ENCODE results near the gene MYO18B. TPM values are rescaled to one million over a fixed set of nuclear protein-coding genes. Genes with fewer than 3 reads are reported as not detected.

The MYO18B gene
- total RNA-seq, 1 donor, result 0.31 TPM

DNA sequence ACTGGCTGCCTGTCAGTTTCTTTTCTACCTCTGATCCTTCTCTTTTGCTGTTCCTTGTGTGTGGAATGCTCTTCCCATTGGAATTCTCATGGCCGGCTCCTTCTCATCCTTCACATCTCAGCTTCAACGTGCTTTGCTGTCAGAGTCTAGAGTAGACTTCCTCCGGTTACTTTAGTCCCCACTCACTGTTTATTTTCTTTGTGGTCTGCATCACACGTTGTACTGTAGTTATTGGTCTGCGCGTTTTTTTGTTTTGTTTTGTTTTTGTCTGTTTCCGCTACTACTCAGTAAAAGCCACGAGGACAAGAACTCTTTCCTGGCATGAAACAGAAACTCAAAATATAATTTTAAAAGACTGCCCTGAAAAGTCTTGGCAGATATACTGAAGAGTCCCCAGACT lies 305.9 kb downstream of the MYO18B start:
- Histone ChIP-seq H3K27me3 (ENCODE audit: insufficient read depth, low read length) (no peaks in the 10 kb centered on the region), H3K4me3 (ENCODE audit: low read length) (no peak overlapping the region), H3K9me3 (ENCODE audit: low read depth, low read length) (no peaks in the 10 kb centered on the region), H3K4me1 (ENCODE audit: insufficient read depth, low read length) (no peaks in the 10 kb centered on the region)

DNA sequence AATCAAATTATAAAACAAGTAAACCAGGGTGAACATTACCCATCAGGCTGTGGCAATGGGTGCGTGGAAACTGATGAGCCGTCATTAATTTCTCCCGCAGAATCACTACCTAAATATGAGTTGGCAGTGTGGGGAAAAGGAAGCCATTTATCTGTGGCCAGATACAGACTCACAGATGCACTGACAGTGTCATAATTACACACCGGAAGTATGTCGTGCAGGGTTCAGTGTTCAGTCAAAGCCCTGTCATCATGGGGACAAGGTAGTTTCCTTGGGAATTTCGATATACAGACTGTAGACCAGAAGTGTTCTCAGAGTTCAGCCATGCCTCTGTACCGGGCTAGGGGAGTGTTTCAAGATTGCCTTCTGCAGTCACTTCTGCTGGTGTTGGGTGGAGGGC lies 308.1 kb downstream of the MYO18B start:
- H3K4me1 ChIP-seq (ENCODE audit: insufficient read depth, low read length), result no peaks in the 10 kb centered on the region
- peaks cover 1% of the 10 kb centered on the region for H3K27me3 ChIP-seq (ENCODE audit: insufficient read depth, low read length)
- H3K4me3 ChIP-seq (ENCODE audit: low read length), result no peak overlapping the region
- H3K9me3 ChIP-seq (ENCODE audit: low read depth, low read length), result no peaks in the 10 kb centered on the region

DNA sequence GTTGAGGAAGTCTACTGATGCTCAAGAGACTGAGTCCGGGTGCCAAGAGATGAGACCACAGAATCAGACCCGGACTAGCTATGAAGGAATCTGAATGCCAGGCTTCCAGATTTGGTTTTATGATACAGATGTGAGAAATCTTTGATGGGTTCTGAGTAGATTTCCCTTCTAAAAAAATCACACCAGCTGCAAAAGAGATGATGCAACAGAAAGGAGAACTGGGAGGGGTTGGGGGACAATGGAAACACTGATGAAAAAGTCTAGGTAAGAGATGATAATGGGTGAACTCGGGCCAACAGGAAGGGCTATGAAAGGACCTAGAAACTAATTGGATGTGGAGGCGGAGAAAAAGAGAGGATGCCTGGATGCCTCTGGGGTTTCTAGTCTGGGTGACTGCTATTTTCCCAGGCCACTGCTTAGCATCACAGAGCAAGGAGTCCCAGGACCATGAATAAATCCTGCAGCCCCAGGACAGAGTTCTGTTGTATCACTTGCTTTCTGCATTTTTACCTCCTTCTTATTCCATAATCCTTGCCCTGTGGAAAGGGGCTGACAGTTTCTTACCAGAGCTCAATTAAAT lies 311.8 kb downstream of the MYO18B start:
- no peaks in the 10 kb centered on the region for H3K4me1 ChIP-seq (ENCODE audit: insufficient read depth, low read length)
- peaks cover 11% of the 10 kb centered on the region for H3K27me3 ChIP-seq (ENCODE audit: insufficient read depth, low read length)
- H3K4me3 ChIP-seq (ENCODE audit: low read length), result no peak overlapping the region
- H3K9me3 ChIP-seq (ENCODE audit: low read depth, low read length), result no peaks in the 10 kb centered on the region

GRCh38 chr22:26054841-26055605 lies 313.0 kb downstream of the MYO18B start:
- peaks cover 11% of the 10 kb centered on the region for H3K27me3 ChIP-seq (ENCODE audit: insufficient read depth, low read length)
- H3K4me3 ChIP-seq (ENCODE audit: low read length), result no peak overlapping the region
- no peaks in the 10 kb centered on the region for H3K4me1 ChIP-seq (ENCODE audit: insufficient read depth, low read length)
- H3K9me3 ChIP-seq (ENCODE audit: low read depth, low read length), result no peaks in the 10 kb centered on the region

DNA sequence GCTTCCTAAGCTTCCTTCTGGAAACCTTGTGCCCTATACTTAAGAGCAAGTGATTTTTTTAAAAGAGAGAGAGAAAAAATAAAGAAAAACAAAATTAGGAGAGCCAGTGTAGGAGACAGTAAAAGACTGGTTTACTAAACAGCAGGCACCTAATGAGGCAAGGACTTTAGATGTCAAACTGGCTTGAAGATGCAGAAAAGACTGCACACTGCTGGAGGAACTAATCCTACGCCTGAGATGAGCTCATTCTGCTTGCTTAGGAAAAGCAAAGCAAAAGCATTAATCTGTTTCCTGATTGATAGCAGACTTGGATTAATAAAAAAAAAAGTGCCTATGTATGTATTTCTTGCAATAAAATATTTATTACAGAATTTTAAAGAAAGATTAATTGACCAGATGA lies 313.7 kb downstream of the MYO18B start:
- no peaks in the 10 kb centered on the region for H3K4me1 ChIP-seq (ENCODE audit: insufficient read depth, low read length)
- H3K4me3 ChIP-seq (ENCODE audit: low read length), result no peak overlapping the region
- H3K27me3 ChIP-seq (ENCODE audit: insufficient read depth, low read length), result peaks cover 11% of the 10 kb centered on the region
- no peaks in the 10 kb centered on the region for H3K9me3 ChIP-seq (ENCODE audit: low read depth, low read length)

DNA sequence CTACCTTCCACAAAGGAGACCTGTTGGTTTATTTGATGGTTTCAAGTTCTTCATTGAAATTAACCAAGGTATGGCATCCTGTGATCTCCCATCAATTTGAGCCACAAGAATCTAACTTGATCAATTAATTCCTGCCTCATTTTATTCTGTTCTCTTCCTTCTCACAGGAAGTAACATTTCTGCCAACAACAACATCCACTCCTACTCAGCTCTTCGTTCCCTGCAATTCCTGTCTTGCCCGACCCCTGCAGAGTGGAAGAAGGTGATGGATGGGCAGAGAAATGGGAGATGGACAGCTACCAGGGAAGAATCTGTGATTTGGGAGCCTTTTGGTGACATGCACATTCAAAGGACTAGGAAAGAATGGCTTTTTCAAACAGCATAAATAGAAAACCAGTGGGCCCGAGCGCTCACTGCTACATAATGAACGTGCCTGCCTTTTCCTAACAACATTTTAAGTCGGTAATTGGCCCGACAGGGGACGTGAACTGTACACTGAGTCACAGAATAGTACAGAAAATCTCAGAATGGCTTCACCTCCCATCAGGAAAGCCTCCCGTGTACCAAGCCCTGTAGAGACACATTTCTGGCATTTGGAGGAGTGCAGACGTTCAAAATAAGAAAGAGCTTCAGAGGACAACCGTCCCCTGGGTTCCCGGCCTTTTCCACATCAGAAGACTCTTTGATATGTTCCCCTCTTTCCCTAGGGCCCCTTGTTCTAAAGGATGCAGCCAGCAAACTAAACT lies 314.6 kb downstream of the MYO18B start:
- no peaks in the 10 kb centered on the region for H3K4me1 ChIP-seq (ENCODE audit: insufficient read depth, low read length)
- no peak overlapping the region for H3K4me3 ChIP-seq (ENCODE audit: low read length)
- peaks cover 11% of the 10 kb centered on the region for H3K27me3 ChIP-seq (ENCODE audit: insufficient read depth, low read length)
- H3K9me3 ChIP-seq (ENCODE audit: low read depth, low read length), result no peaks in the 10 kb centered on the region

DNA sequence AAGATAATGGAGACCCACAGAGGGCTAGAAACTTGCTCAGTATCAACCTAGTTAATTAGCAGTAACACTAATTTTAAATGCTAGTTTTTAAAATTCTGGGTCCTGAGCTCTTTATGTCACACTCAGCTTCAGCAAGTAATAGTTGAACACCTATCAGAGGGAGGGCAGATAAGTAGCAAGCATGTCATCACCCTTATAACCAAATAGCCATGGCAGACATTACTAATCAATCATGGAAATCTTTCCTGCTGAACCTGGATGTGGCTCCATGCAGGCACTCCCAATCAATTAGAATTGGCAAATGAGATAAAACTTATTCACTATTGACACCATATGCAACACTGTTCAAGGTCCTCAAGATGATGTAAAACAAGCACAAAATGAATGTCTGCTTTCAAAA lies 315.7 kb downstream of the MYO18B start:
- no peaks in the 10 kb centered on the region for H3K9me3 ChIP-seq (ENCODE audit: low read depth, low read length)
- H3K4me1 ChIP-seq (ENCODE audit: insufficient read depth, low read length), result no peaks in the 10 kb centered on the region
- H3K27me3 ChIP-seq (ENCODE audit: insufficient read depth, low read length), result peaks cover 11% of the 10 kb centered on the region
- no peak overlapping the region for H3K4me3 ChIP-seq (ENCODE audit: low read length)

GRCh38 chr22:26064048-26064447 lies 322.1 kb downstream of the MYO18B start:
- no peaks in the 10 kb centered on the region for H3K9me3 ChIP-seq (ENCODE audit: low read depth, low read length)
- H3K4me3 ChIP-seq (ENCODE audit: low read length), result no peak overlapping the region
- peaks cover 3% of the 10 kb centered on the region for H3K27me3 ChIP-seq (ENCODE audit: insufficient read depth, low read length)
- H3K4me1 ChIP-seq (ENCODE audit: insufficient read depth, low read length), result no peaks in the 10 kb centered on the region

DNA sequence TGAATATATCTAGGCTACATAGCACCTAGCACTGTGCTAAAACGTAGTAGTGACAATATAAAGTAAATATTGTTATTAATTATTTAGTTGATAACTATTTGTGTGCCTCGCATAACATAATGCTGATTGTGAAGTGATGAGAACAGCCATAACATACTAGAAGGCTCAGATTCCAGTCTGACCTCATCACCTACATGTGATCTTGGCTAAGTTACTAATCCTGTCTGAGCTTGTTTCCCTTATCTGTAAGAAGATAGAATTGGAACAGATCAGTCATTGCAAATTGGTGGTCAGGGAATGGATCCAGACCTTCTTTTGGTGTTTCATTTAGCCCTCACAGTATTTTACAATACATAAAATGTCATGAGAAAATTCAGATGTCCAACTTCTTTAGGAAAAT lies 323.9 kb downstream of the MYO18B start:
- no peak overlapping the region for H3K4me3 ChIP-seq (ENCODE audit: low read length)
- H3K4me1 ChIP-seq (ENCODE audit: insufficient read depth, low read length), result no peaks in the 10 kb centered on the region
- H3K27me3 ChIP-seq (ENCODE audit: insufficient read depth, low read length), result peaks cover 8% of the 10 kb centered on the region
- no peaks in the 10 kb centered on the region for H3K9me3 ChIP-seq (ENCODE audit: low read depth, low read length)

GRCh38 chr22:26066534-26066933 lies 324.5 kb downstream of the MYO18B start:
- Histone ChIP-seq H3K4me3 (ENCODE audit: low read length) (no peak overlapping the region), H3K4me1 (ENCODE audit: insufficient read depth, low read length) (no peaks in the 10 kb centered on the region), H3K27me3 (ENCODE audit: insufficient read depth, low read length) (peaks cover 8% of the 10 kb centered on the region), H3K9me3 (ENCODE audit: low read depth, low read length) (no peaks in the 10 kb centered on the region)

GRCh38 chr22:26068571-26068970 lies 326.6 kb downstream of the MYO18B start:
- Histone ChIP-seq H3K27me3 (ENCODE audit: insufficient read depth, low read length) (peaks cover 8% of the 10 kb centered on the region), H3K4me1 (ENCODE audit: insufficient read depth, low read length) (no peaks in the 10 kb centered on the region), H3K4me3 (ENCODE audit: low read length) (no peak overlapping the region), H3K9me3 (ENCODE audit: low read depth, low read length) (no peaks in the 10 kb centered on the region)

DNA sequence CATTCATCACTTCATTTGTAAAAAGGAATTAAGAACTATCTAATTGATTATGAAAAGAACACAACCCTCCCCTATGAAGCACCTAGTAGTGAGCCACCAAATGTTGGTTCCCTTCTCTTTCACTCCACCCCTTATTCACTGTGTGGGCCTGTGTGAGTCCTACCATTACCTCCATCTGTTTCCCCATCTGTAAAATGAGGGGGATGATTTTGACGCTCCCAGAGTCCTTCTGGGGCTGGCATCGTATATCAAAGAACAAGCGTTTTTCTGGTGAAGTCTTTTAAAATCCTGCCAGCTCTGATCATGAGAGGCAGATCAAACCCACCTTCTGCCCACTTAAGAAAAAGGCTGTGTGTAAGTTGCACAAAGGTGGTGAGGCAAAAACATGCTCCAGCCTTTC lies 330.6 kb downstream of the MYO18B start:
- no peaks in the 10 kb centered on the region for H3K4me1 ChIP-seq (ENCODE audit: insufficient read depth, low read length)
- H3K4me3 ChIP-seq (ENCODE audit: low read length), result no peak overlapping the region
- no peaks in the 10 kb centered on the region for H3K9me3 ChIP-seq (ENCODE audit: low read depth, low read length)
- peaks cover 8% of the 10 kb centered on the region for H3K27me3 ChIP-seq (ENCODE audit: insufficient read depth, low read length)

DNA sequence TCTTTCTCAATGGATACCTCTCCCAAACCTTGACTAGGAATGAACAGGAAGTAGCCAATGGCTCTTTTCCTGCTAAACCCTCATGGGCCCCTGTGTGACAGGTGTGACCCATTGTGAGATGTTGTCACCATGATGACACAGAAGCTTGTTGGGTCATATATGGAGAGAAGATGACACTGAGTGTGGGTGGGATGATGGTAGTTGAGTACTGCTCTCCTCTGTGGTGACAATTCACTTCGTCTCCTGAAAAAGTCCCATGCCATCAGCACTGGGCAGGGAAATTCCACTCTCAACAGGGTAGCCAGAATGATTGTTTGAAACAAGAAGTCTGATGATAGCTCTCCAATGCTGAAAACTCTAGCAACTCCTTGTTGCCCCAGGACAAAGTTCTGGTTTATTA lies 333.3 kb downstream of the MYO18B start:
- Histone ChIP-seq H3K27me3 (ENCODE audit: insufficient read depth, low read length) (peaks cover under 1% of the 10 kb centered on the region), H3K4me3 (ENCODE audit: low read length) (no peak overlapping the region)

DNA sequence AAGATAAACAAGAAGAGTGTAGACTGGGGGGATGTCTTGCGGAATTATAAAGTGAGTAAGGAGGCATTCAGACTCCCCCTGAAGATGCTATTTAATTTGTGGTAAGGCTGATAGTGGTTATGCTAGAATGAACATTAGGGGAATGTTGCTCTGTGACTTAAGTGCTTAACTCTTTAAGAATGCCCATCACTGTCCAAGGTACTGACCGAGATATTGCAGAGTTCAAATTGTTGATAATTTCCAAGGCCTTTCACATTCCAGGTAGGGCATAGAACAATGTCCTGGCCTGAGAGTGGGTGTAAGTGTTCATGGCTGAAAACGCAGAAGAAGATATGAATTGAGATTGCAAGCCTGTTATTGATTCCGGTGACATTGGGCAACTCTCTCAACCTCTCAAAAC lies 337.0 kb downstream of the MYO18B start:
- H3K9me3 ChIP-seq (ENCODE audit: low read depth, low read length), result no peaks in the 10 kb centered on the region

More for the DNA sequence above, 333.3 kb downstream of the MYO18B start:
- Histone ChIP-seq H3K4me1 (ENCODE audit: insufficient read depth, low read length) (no peaks in the 10 kb centered on the region), H3K9me3 (ENCODE audit: low read depth, low read length) (no peaks in the 10 kb centered on the region)

More for the DNA sequence above, 337.0 kb downstream of the MYO18B start:
- Histone ChIP-seq H3K27me3 (ENCODE audit: insufficient read depth, low read length) (peaks cover 7% of the 10 kb centered on the region), H3K4me1 (ENCODE audit: insufficient read depth, low read length) (no peaks in the 10 kb centered on the region), H3K4me3 (ENCODE audit: low read length) (no peak overlapping the region)

Measured in mononuclear cell (primary cell).